ENCODE data around the gene PIK3CD.
"Not testable (repeated sequence)": the region's sequence is repeated elsewhere in the genome, so short reads cannot be mapped to it uniquely, and the experiment has no call there.

The PIK3CD gene

DNA sequence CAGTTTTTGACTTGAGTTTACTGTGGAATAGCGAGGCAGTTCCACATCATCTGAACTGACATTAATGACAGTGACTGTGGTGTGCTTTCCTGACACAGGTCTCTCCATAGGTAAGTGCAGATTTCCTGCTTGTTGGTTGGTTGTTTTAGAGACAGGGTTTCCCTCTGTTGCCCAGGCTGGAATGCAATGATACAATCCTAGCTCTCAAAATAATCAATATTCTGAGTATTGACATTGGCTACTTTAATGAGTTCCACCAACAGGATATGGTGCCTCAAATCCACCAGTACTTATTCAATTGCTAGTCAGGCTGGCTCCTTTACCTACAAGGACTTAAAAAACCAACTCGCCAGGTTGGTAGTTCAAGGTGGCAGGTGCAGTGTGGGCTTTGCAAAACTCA, 108.4 kb downstream of the PIK3CD start:
- Mint-ChIP-seq H3K27me3 (no peaks in the 10 kb centered on the region), H3K27ac (no peak overlapping the region), H3K4me1 (ENCODE audit: low read depth) (peaks cover 17% of the 10 kb centered on the region), H3K4me3 (no peak overlapping the region), H3K36me3 (peaks cover 4% of the 10 kb centered on the region), H3K9me3 (ENCODE audit: low read depth) (no peaks in the 10 kb centered on the region)

DNA sequence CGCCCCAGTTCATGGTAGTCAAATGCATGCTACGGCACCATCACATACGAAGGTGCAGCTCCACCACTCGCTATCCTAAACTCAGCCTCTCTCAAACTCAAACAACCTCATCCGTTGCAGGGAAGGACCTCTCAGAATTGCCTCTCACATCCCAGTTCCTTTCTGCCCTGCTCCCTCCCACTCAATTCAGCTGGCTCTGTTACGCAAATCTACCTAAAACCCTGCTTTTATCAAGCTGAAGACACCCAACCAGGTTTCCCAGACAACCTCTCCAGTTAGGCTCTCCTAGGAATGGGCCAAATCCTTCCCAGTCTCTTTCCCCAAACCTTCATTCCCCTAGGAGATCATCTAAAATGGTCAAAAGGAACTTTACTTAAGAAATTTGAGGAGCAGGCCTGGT, 109.3 kb downstream of the PIK3CD start:
- Mint-ChIP-seq H3K4me1 (ENCODE audit: low read depth) (peaks cover 15% of the 10 kb centered on the region), H3K9me3 (ENCODE audit: low read depth) (no peaks in the 10 kb centered on the region), H3K4me3 (no peak overlapping the region), H3K27me3 (no peaks in the 10 kb centered on the region), H3K36me3 (no peaks in the 10 kb centered on the region), H3K27ac (no peak overlapping the region)

DNA sequence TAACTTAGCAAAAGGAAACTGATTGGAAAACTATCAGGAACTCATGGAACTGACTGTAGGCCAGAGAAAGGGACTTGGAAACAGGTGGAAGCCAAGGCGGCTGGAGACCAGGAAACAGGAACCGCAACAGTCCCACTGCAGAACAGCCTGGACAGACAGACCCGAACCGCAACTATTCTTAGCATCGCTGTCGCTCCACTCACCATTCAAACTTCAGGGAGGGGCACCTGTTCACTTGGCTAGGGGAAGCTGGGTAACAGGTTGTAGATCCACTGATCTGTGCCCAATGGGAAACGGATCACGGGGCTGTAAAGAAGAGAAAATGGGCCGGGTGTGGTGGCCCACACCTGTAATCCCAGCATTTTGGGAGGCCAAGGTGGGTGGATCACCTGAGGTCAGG, 110.3 kb downstream of the PIK3CD start:
- H3K27me3 Mint-ChIP-seq = no peaks in the 10 kb centered on the region
- H3K4me1 Mint-ChIP-seq (ENCODE audit: low read depth) = peaks cover 16% of the 10 kb centered on the region
- H3K27ac Mint-ChIP-seq = no peak overlapping the region
- no peaks in the 10 kb centered on the region for H3K9me3 Mint-ChIP-seq (ENCODE audit: low read depth)
- no peaks in the 10 kb centered on the region for H3K36me3 Mint-ChIP-seq
- H3K4me3 Mint-ChIP-seq = no peak overlapping the region

DNA sequence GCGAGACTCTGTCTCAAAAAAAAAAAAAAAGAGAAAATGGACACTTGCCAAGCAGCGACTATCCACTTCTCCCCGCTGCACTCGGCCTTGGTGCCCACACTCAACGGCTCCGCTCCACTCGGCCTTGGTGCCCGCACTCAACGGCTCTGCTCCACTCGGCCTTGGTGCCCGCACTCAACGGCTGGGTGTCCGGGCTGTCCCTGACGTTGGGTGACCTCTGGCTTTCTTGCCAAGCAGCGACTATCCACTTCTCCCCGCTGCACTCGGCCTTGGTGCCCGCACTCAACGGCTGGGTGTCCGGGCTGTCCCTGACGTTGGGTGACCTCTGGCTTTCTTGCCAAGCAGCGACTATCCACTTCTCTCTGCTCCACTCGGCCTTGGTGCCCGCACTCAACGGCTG, 110.9 kb downstream of the PIK3CD start:
- H3K27ac Mint-ChIP-seq; H3K4me3 Mint-ChIP-seq; H3K9me3 Mint-ChIP-seq (ENCODE audit: low read depth); H3K36me3 Mint-ChIP-seq; H3K27me3 Mint-ChIP-seq: not testable (repeated sequence)
- peaks cover 16% of the 10 kb centered on the region for H3K4me1 Mint-ChIP-seq (ENCODE audit: low read depth)

DNA sequence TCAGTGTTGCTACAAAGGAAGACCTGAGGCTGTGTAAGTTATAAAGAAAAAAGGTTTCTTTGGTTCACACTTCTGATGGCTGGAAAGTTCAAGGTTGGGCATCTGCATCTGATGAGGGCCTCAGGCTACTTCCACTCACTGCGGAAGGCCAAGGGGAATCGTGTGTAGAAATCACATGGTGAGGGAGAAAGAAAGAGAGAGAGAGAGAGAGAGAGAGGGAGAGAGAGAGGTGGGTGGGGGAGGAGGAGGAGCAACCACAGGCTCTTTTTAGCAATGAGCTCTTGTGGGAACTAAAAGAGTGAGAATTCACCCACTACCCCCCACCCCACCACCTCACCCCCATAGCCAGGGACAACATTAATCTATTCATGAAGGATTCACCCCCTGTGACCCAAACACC, 112.4 kb downstream of the PIK3CD start:
- Mint-ChIP-seq H3K27me3 (no peaks in the 10 kb centered on the region), H3K4me3 (no peak overlapping the region), H3K9me3 (ENCODE audit: low read depth) (no peaks in the 10 kb centered on the region), H3K27ac (no peak overlapping the region), H3K4me1 (ENCODE audit: low read depth) (peaks cover 16% of the 10 kb centered on the region), H3K36me3 (no peaks in the 10 kb centered on the region)

DNA sequence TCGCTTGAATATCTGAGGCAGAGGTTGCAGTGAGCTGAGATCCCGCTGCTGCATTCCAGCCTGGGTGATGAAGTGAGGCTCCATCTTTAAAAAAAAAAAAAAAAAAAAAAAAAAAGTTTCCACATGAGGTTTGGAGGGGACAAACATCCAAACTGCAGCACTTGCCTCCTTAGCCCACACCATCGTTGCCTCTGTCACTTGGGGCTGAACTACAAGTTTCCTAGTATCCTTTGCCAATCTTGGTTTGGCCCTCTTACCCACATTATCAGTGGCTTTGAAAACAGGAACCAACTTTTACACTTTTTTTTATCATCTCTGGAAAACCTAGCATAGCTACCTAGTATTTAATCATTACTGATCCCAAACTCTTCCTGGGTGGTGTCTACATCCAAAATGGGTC, 113.0 kb downstream of the PIK3CD start:
- H3K27me3 Mint-ChIP-seq = no peaks in the 10 kb centered on the region
- H3K36me3 Mint-ChIP-seq = peaks cover 2% of the 10 kb centered on the region
- no peak overlapping the region for H3K27ac Mint-ChIP-seq
- no peak overlapping the region for H3K4me3 Mint-ChIP-seq
- peaks cover 19% of the 10 kb centered on the region for H3K4me1 Mint-ChIP-seq (ENCODE audit: low read depth)
- H3K9me3 Mint-ChIP-seq (ENCODE audit: low read depth) = no peaks in the 10 kb centered on the region

DNA sequence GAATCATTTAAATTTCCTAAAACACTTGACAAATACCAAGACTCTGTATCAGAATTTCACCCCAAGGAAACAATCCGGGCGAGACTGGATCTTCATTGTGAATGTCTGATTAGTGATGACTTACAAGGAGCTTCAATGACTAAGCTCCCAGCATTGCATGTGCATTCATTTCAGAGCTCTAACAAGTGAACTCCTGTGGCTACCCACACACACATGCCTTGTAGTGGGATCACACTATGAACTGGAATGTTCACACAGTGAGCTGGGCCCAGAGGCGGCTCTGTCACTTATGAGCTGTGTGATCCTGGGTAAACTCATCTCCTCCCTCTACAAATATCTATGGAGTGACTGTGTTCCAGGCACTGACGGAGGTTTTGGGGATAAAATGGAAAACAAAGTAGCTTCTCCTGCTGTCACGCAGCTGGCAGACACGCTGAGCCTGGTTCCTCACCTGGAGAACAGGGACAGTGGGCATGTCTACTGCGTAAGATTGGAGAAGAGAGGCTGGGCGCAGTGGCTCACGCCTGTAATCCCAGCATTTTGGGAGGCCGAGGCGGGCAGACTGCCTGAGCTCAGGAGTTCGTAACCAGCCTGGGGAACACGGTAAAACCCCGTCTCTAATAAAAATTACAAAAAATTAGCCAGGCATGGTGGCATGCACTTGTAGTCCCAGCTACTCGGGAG, 115.4 kb downstream of the PIK3CD start:
- H3K27me3 Mint-ChIP-seq = no peaks in the 10 kb centered on the region
- no peak overlapping the region for H3K4me3 Mint-ChIP-seq
- H3K4me1 Mint-ChIP-seq (ENCODE audit: low read depth) = peaks cover 15% of the 10 kb centered on the region
- H3K36me3 Mint-ChIP-seq = peaks cover 2% of the 10 kb centered on the region
- no peak overlapping the region for H3K27ac Mint-ChIP-seq
- no peaks in the 10 kb centered on the region for H3K9me3 Mint-ChIP-seq (ENCODE audit: low read depth)

DNA sequence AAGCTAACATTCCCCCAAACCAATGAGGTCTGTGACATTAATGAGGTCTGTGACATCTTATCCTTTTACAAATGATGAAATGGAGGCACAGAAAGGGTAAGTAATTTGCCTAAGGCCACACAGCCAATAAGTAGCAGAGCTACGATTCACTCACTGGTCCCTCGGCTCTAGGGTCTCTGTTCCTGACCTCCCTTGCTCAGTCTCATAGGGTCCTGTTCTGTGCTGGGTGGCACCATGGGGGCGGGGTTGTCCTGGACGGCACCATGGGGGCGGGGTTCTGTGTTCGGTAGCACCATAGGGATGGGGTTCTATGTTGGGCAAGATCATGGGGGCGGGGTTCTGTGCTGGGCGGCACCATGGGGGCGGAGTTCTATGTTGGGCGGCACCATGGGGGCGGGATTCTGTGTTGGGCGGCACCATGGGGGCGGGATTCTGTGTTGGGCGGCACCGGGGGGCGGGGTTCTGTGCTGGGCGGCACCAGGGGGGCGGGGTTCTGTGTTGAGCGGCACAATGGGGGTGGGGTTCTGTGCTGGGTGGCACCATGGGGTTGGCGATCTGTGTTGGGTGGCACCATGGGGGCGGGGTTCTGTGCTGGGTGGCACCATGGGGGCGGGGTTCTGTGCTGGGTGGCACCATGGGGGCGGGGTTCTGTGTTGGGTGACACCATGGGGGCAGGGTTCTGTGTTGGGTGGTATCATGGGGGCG, 116.6 kb downstream of the PIK3CD start:
- Mint-ChIP-seq H3K27me3 (no peaks in the 10 kb centered on the region), H3K9me3 (ENCODE audit: low read depth) (no peaks in the 10 kb centered on the region), H3K27ac (no peak overlapping the region), H3K4me1 (ENCODE audit: low read depth) (peaks cover 17% of the 10 kb centered on the region), H3K4me3 (no peak overlapping the region), H3K36me3 (peaks cover 2% of the 10 kb centered on the region)

DNA sequence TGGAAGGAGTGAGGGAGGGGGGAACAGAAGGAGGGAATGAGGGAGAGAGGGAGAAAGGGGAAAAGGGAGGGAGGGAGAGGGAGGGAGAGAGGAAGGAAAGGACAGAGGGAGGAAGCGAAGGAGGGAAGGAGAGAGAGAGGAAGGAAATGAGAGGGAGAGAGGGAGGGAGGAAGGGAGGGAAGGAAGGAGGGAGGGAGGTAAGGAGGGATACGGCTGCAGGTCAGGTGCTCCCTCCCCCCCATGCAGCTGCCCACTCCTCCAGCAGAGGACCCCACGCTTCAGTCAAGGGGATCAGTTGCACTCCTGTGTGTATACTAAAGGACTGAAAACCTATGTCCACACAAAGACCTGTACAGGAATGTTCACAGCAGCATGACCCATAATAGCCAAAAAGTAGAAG, 117.5 kb downstream of the PIK3CD start:
- Mint-ChIP-seq H3K36me3 (peaks cover 2% of the 10 kb centered on the region), H3K9me3 (ENCODE audit: low read depth) (no peaks in the 10 kb centered on the region), H3K4me3 (no peak overlapping the region), H3K27me3 (no peaks in the 10 kb centered on the region), H3K4me1 (ENCODE audit: low read depth) (peaks cover 14% of the 10 kb centered on the region), H3K27ac (no peak overlapping the region)

DNA sequence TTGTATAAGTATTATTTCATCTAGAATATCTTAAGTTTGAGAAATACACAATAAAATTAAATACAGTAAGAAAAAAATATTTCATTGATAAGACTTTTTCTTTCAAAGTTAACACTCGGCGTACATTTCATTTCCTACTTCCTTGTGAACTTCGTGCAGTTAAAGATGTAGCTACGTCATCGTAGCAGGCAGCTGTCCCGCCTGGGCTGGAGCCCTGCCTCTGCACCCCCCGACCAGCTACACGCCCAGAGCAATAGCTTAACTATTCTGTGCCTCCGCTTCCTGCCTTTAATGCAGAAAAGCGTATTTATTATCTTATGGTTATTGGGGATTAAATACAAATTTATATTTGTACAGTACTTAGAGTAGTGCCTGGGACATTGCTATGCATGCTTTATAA, 118.8 kb downstream of the PIK3CD start:
- H3K4me3 Mint-ChIP-seq = no peak overlapping the region
- no peaks in the 10 kb centered on the region for H3K27me3 Mint-ChIP-seq

DNA sequence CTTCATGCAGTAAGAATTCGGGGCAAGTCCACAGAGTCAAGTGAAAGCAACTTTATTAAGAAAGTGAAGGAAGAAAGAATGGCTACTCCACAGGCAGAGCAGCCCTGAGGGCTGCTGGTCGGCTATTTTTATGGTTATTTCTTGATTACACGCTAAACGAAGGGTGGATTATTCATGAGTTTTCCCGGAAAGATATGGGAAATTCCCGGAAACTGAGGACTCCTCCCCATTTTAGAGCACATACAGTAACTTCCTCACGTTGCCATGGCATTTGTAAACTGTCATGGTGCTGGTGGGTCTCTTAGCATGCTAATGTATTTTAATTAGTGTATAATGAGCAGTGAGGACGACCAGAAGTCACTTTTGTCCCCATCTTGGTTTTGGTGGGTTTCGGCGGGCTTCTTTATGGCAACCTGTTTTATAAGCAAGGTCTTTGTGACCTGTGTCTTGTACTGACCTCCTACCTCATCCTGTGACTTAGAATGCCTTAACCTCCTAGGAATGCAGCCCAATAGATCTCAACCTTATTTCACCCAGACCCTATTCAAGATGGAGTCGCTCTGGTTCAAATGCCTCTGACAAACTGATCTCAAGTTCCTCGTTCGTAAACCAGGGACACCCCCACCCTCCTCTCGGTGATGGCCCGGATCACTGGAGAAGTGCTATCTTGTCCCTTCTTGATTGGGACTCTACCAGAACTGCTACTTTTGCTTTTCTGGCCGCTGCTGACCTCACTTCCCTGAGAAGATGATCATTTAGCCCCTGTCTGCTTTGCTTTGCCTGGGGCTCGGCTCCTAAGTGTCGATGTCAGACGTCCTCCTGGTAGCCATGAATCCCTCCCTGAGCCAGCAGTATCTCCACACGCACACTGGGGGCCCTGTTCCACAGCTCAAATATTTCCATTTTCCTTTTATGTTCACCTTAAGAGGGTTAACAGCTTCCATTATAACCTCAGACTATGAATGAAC, 123.5 kb downstream of the PIK3CD start:
- H3K4me3 Mint-ChIP-seq = no peak overlapping the region
- H3K27me3 Mint-ChIP-seq = no peaks in the 10 kb centered on the region
- H3K36me3 Mint-ChIP-seq = no peaks in the 10 kb centered on the region
- H3K9me3 Mint-ChIP-seq (ENCODE audit: low read depth) = no peaks in the 10 kb centered on the region
- H3K4me1 Mint-ChIP-seq (ENCODE audit: low read depth) = peaks cover 18% of the 10 kb centered on the region
- no peak overlapping the region for H3K27ac Mint-ChIP-seq

More for the DNA sequence above, 118.8 kb downstream of the PIK3CD start:
- H3K36me3 Mint-ChIP-seq = peaks cover 2% of the 10 kb centered on the region
- no peaks in the 10 kb centered on the region for H3K9me3 Mint-ChIP-seq (ENCODE audit: low read depth)
- peaks cover 14% of the 10 kb centered on the region for H3K4me1 Mint-ChIP-seq (ENCODE audit: low read depth)
- no peak overlapping the region for H3K27ac Mint-ChIP-seq

DNA sequence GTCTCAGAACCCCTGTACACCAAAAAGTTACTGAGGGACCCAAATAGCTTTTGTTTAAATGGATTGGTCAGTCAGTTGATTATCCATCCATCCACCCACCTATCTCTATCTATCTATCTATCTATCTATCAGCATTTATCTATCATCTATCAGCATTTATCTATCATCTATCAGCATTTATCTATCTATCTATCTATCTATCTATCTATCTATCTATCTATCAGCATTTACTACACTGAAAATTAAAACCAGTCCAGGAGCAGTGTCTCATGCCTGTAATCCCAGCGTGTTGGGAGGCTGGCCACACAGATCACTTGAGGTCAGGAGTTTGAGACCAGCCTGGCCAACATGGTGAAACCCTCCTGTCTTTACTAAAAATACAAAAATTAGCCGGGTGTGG, 125.2 kb downstream of the PIK3CD start:
- H3K27ac Mint-ChIP-seq = no peak overlapping the region
- no peaks in the 10 kb centered on the region for H3K36me3 Mint-ChIP-seq
- no peak overlapping the region for H3K4me3 Mint-ChIP-seq
- peaks cover 18% of the 10 kb centered on the region for H3K4me1 Mint-ChIP-seq (ENCODE audit: low read depth)
- no peaks in the 10 kb centered on the region for H3K9me3 Mint-ChIP-seq (ENCODE audit: low read depth)
- no peaks in the 10 kb centered on the region for H3K27me3 Mint-ChIP-seq

Measured in activated naive CD8-positive, alpha-beta T cell (primary cell).